GM18868 (cell line): Measurements from ENCODE around the gene TAS2R20.

Source experiments
- ATAC-seq: cut with Tn5 transposase; IDR thresholded peaks from one replicate; pipeline ENCODE4 v1.9.1; 2021; ENCODE audit warnings: mild to moderate bottlenecking, moderate library complexity; ENCODE audit not compliant: unreplicated experiment

Gene TAS2R20

GRCh38 chr12:10960211-10960610, 37.9 kb downstream of the TAS2R20 start:
- ATAC-seq = no peak

- ATAC-seq = no peak
These were observed 38.3 kb downstream of the TAS2R20 start for GRCh38 chr12:10959804-10960203.

GRCh38 chr12:10957741-10958140, 40.4 kb downstream of the TAS2R20 start:
- no peak for ATAC-seq

GRCh38 chr12:10956085-10956484, 42.0 kb downstream of the TAS2R20 start:
- no peak for ATAC-seq

GRCh38 chr12:10952645-10953044, 45.5 kb downstream of the TAS2R20 start:
- no peak for ATAC-seq
